Type B pancreatic cell (in vitro differentiated cells): ENCODE measurements around the gene WNT3. TPM values are rescaled to one million over a fixed set of nuclear protein-coding genes. Genes with fewer than 3 reads are reported as not detected.
"Not testable (repeated sequence)": the region's sequence is repeated elsewhere in the genome, so short reads cannot be mapped to it uniquely, and the experiment has no call there.

Experiments used
- DNase-seq: peaks from one replicate; pipeline ENCODE4 v3.0.0; 2021; ENCODE audit warnings: mixed read lengths; ENCODE audit not compliant: unreplicated experiment; ENCODE audit errors: extremely low spot score
- H3K27ac Mint-ChIP-seq: 2 replicates; pipeline ENCODE4 v1.8.0; 2021; ENCODE audit warnings: mild to moderate bottlenecking, mixed read lengths
- H3K27me3 Mint-ChIP-seq: 2 replicates; pipeline ENCODE4 v1.8.0; 2021; ENCODE audit warnings: mixed read lengths
- H3K36me3 Mint-ChIP-seq: 2 replicates; pipeline ENCODE4 v1.8.0; 2021; ENCODE audit warnings: mixed read lengths
- H3K4me1 Mint-ChIP-seq: one replicate; pipeline ENCODE4 v1.8.0; 2021; ENCODE audit warnings: mixed read lengths; ENCODE audit not compliant: unreplicated experiment
- H3K4me3 Mint-ChIP-seq: 2 replicates; pipeline ENCODE4 v1.8.0; 2021; ENCODE audit warnings: mild to moderate bottlenecking, mixed read lengths
- H3K9me3 Mint-ChIP-seq: 2 replicates; pipeline ENCODE4 v1.8.0; 2021; ENCODE audit warnings: mixed read lengths
- CTCF ChIP-seq: fragments of 200-600 bp; sonication (generic); conservative IDR thresholded peaks from 2 replicates; pipeline ENCODE4 v1.5.0; 2021; ENCODE audit warnings: antibody characterized with exemption, mild to moderate bottlenecking
- total RNA-seq: library from RNA; stranded (reverse); gene quantifications from 2 replicates; pipeline ENCODE4 v1.2.1, GENCODE V29; 2021; ENCODE audit warnings: low replicate concordance

Gene WNT3
- total RNA-seq, 1 donor from 2014 or later: 14.1 TPM

DNA sequence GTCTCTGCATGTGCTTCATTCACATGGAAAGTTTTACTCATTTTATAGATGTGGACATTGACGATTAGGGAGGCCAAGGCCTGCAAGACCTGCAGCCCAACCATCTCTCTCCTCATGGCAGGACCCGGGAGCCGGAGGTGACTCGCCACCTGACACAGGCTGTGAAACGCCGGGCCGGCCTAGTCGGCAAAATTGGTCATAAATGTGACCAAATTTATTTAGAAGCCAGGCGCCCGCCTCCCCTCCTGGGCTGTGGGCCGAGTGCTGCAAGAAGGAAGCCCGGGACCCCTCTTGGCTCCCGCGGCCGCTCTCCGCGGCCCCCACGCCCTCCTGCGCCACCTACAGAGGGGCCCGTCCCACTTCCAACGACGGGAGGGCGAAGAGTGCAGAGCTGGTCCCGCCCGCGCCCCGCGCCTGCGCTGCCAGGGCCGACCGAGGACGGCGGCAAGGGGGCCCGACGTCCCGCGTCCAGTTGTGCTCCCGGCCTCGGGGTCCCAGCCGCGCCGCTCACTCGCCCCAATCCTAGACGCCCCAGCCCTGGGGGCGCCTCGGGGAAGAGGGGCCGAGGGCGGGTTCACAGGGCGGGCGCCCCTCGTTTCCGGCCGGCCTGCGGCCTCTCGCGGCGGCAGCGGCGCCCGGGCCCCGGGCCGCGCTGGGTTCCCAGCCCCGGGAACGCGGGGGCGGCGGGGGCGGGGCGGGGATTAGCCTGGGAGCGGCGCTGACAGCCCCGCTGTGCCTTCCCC is 47.5 kb downstream of the WNT3 start:
- peak; percentile 21 for TF ChIP-seq CTCF
- H3K27me3 Mint-ChIP-seq: no peaks in the 10 kb centered on the region
- no peak for DNase-seq
- H3K4me1 Mint-ChIP-seq: peaks cover 9% of the 10 kb centered on the region
- peaks cover 4% of the 10 kb centered on the region for H3K36me3 Mint-ChIP-seq
- peak overlapping the region; percentile 48 for H3K27ac Mint-ChIP-seq
- peak overlapping the region; percentile 78 for H3K4me3 Mint-ChIP-seq
- H3K9me3 Mint-ChIP-seq: no peaks in the 10 kb centered on the region

DNA sequence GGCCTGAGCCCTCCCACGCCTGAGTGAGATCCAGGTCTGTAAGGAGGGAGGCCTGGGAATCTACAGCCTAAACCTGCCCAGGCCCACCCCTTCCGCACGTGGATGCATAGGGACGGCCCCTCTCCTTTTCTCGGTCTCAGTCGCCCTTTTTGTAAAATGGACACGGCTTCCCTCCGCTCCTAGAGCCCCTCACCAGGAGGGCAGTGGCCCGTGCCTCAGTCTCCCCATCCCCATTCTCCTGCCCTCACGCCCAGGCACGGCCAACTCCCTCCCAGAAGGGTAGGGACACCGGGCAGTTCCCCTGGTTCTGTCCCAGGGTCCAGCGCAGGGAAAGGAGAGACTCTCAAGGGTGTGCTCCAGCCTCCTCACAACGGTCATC is 48.1 kb downstream of the WNT3 start:
- no peak for TF ChIP-seq CTCF
- no peak for DNase-seq
- H3K4me1 Mint-ChIP-seq: peaks cover 9% of the 10 kb centered on the region
- peak overlapping the region; percentile 48 for H3K27ac Mint-ChIP-seq
- H3K9me3 Mint-ChIP-seq: no peaks in the 10 kb centered on the region
- H3K36me3 Mint-ChIP-seq: peaks cover 4% of the 10 kb centered on the region
- H3K4me3 Mint-ChIP-seq: peak overlapping the region; percentile 78
- H3K27me3 Mint-ChIP-seq: no peaks in the 10 kb centered on the region

DNA sequence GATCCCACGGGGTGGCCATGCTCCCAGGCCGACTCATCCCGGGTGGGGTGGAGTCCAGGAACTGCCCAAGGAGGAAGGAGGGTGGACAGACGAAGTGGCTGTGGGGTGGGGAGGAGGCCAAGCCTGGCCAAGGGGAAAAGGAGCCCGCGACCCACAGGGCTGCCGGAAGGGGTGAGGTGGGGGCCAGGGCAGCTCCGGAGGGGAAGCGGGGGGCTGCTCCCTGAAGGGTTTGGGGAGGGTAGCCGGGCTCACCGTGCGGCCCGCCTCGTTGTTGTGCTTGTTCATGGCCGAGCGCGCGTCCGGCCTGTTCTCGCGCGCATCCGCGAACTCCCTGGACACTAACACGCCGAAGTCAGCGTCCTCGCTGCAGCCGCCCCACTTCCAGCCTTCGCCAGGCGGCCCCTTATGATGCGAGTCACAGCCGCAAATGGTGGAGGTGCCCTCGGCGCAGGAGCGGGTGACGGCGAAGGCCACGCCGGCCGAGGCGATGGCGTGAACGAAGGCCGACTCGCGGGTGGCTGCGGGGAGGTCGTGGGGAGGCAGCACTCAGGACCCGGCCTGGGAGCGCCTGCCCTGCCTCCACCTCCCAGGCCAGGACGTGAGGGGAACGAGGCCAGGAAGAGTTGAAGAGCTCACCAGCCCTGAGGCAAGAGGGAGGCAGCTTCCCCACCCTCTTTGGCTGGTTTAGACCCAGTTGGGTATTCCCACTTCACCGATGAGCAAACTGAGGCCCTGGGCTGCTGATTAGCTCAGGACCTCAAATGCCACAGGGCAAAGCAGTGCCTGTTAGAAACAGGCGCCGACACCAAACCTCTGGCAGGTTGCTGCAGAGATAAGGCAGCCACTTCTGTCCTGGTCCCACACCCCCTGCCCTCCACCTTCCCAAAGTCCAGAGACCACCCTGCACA is 48.7 kb downstream of the WNT3 start:
- peaks cover 12% of the 10 kb centered on the region for H3K4me1 Mint-ChIP-seq
- no peaks in the 10 kb centered on the region for H3K9me3 Mint-ChIP-seq
- H3K4me3 Mint-ChIP-seq: no peak overlapping the region
- TF ChIP-seq CTCF: no peak
- H3K36me3 Mint-ChIP-seq: peaks cover 7% of the 10 kb centered on the region
- no peak for DNase-seq
- no peak overlapping the region for H3K27ac Mint-ChIP-seq
- no peaks in the 10 kb centered on the region for H3K27me3 Mint-ChIP-seq

GRCh38 chr17:46768896-46769295 is 49.6 kb downstream of the WNT3 start:
- H3K27ac Mint-ChIP-seq, H3K27me3 Mint-ChIP-seq, H3K4me3 Mint-ChIP-seq, H3K36me3 Mint-ChIP-seq, DNase-seq, H3K9me3 Mint-ChIP-seq: not testable (repeated sequence)
- H3K4me1 Mint-ChIP-seq: peaks cover 17% of the 10 kb centered on the region

- H3K36me3 Mint-ChIP-seq: peaks cover 8% of the 10 kb centered on the region
- no peak overlapping the region for H3K27ac Mint-ChIP-seq
- no peaks in the 10 kb centered on the region for H3K27me3 Mint-ChIP-seq
- no peak for DNase-seq
- H3K4me3 Mint-ChIP-seq: no peak overlapping the region
- no peaks in the 10 kb centered on the region for H3K9me3 Mint-ChIP-seq
- no peak for TF ChIP-seq CTCF
- H3K4me1 Mint-ChIP-seq: peaks cover 17% of the 10 kb centered on the region
These were observed 50.0 kb downstream of the WNT3 start for GRCh38 chr17:46768540-46768870.
